Measurements from ENCODE around the gene HOGA1.

Gene HOGA1

GRCh38 chr10:97571622-97572021 lies 12.6 kb upstream of the HOGA1 start:
- H3K4me3 ChIP-seq (replicated peaks; ENCODE audit: low read depth, low read length): no peak overlapping the region
- H3K27me3 ChIP-seq (replicated peaks; ENCODE audit: control insufficient read depth, insufficient read depth, low read length): no peaks in the 10 kb centered on the region; the same call in 1 of the 2 replicates
- no peak for DNase-seq (ENCODE audit: extremely low read depth, insufficient read length)
- no peak for TF ChIP-seq CTCF (IDR thresholded peaks at IDR 0.05; ENCODE audit: insufficient read depth, low read length, poor library complexity, severe bottlenecking)
- no peaks in the 10 kb centered on the region for H3K36me3 ChIP-seq (ENCODE audit: control insufficient read depth, insufficient read depth, low read length)

GRCh38 chr10:97572214-97572989 lies 11.8 kb upstream of the HOGA1 start, which contains the start of gene ANKRD2:
ANKRD2 (plus strand) TSS chr10:97572779; CDS start chr10:97572789, 10 bp downstream.
- no peaks in the 10 kb centered on the region for H3K36me3 ChIP-seq (ENCODE audit: control insufficient read depth, insufficient read depth, low read length)
- peak; percentile 94 for TF ChIP-seq CTCF (IDR thresholded peaks at IDR 0.05; ENCODE audit: insufficient read depth, low read length, poor library complexity, severe bottlenecking)
- H3K27me3 ChIP-seq (replicated peaks; ENCODE audit: control insufficient read depth, insufficient read depth, low read length): no peaks in the 10 kb centered on the region; the same call in 1 of the 2 replicates
- DNase-seq (ENCODE audit: extremely low read depth, insufficient read length): peak; percentile 35
- no peak within 1 kb of the TSS for H3K4me3 ChIP-seq (replicated peaks; ENCODE audit: low read depth, low read length)

- no peak for TF ChIP-seq CTCF (IDR thresholded peaks at IDR 0.05; ENCODE audit: insufficient read depth, low read length, poor library complexity, severe bottlenecking)
- DNase-seq (ENCODE audit: extremely low read depth, insufficient read length): no peak
These were observed 11.2 kb upstream of the HOGA1 start for GRCh38 chr10:97573021-97573420.

GRCh38 chr10:97573672-97574071 lies 10.5 kb upstream of the HOGA1 start:
- H3K36me3 ChIP-seq (ENCODE audit: control insufficient read depth, insufficient read depth, low read length): no peaks in the 10 kb centered on the region
- no peak overlapping the region for H3K4me3 ChIP-seq (replicated peaks; ENCODE audit: low read depth, low read length)
- H3K27me3 ChIP-seq (replicated peaks; ENCODE audit: control insufficient read depth, insufficient read depth, low read length): no peaks in the 10 kb centered on the region; the same call in 1 of the 2 replicates
- TF ChIP-seq CTCF (IDR thresholded peaks at IDR 0.05; ENCODE audit: insufficient read depth, low read length, poor library complexity, severe bottlenecking): no peak
- no peak for DNase-seq (ENCODE audit: extremely low read depth, insufficient read length)

More at GRCh38 chr10:97573021-97573420, 11.2 kb upstream of the HOGA1 start:
- Histone ChIP-seq H3K27me3 (replicated peaks; ENCODE audit: control insufficient read depth, insufficient read depth, low read length) (no peaks in the 10 kb centered on the region; the same call in 1 of the 2 replicates), H3K4me3 (replicated peaks; ENCODE audit: low read depth, low read length) (no peak overlapping the region), H3K36me3 (ENCODE audit: control insufficient read depth, insufficient read depth, low read length) (no peaks in the 10 kb centered on the region)

GRCh38 chr10:97574374-97575126 lies 9.6 kb upstream of the HOGA1 start:
- TF ChIP-seq CTCF (IDR thresholded peaks at IDR 0.05; ENCODE audit: insufficient read depth, low read length, poor library complexity, severe bottlenecking): no peak
- no peaks in the 10 kb centered on the region for H3K36me3 ChIP-seq (ENCODE audit: control insufficient read depth, insufficient read depth, low read length)
- H3K27me3 ChIP-seq (replicated peaks; ENCODE audit: control insufficient read depth, insufficient read depth, low read length): no peaks in the 10 kb centered on the region; the same call in 1 of the 2 replicates
- no peak for DNase-seq (ENCODE audit: extremely low read depth, insufficient read length)
- no peak overlapping the region for H3K4me3 ChIP-seq (replicated peaks; ENCODE audit: low read depth, low read length)
